Effector CD8-positive, alpha-beta T cell (primary cell): ENCODE data around the gene HMG20B.
A peak's percentile ranks its signal among the peaks of the same experiment; 100 is the strongest.

ENCODE experiments used
- DNase-seq: peaks from one replicate; lab custom pipeline; 2025; lab: John Stamatoyannopoulos, UW

HMG20B gene

GRCh38 chr19:3537101-3537437 lies 35.7 kb upstream of the HMG20B start:
- DNase-seq, result no peak

GRCh38 chr19:3537438-3538240 lies 35.1 kb upstream of the HMG20B start:
- DNase-seq, result no peak

- DNase-seq, result no peak
These were observed 34.4 kb upstream of the HMG20B start for GRCh38 chr19:3538258-3538929.

- DNase-seq, result no peak
These were observed 33.6 kb upstream of the HMG20B start, which contains the start of gene TEKTIP1 for GRCh38 chr19:3538965-3539755. Gene TEKTIP1 (plus strand): TSS chr19:3539174. CDS start chr19:3539178, 4 bp downstream.

GRCh38 chr19:3539756-3540118 lies 33.0 kb upstream of the HMG20B start:
- no peak for DNase-seq

- DNase-seq, result no peak
These were observed 29.3 kb upstream of the HMG20B start for GRCh38 chr19:3543150-3544057.

GRCh38 chr19:3544058-3544376 lies 28.7 kb upstream of the HMG20B start:
- no peak for DNase-seq

GRCh38 chr19:3544742-3545668 lies 27.7 kb upstream of the HMG20B start:
- DNase-seq, result peak; percentile 74

- no peak for DNase-seq
These were observed 27.1 kb upstream of the HMG20B start for GRCh38 chr19:3545669-3546034.

- DNase-seq, result no peak
These were observed 26.6 kb upstream of the HMG20B start for GRCh38 chr19:3546119-3546518.

GRCh38 chr19:3547301-3547731 lies 25.4 kb upstream of the HMG20B start:
- peak; percentile 16 for DNase-seq

GRCh38 chr19:3547767-3548282 lies 24.9 kb upstream of the HMG20B start:
- DNase-seq, result no peak

- no peak for DNase-seq
These were observed 24.1 kb upstream of the HMG20B start for GRCh38 chr19:3548606-3549005.

- DNase-seq, result no peak
These were observed 22.9 kb upstream of the HMG20B start for GRCh38 chr19:3549816-3550215.

GRCh38 chr19:3550947-3551791 lies 21.6 kb upstream of the HMG20B start:
- no peak for DNase-seq

GRCh38 chr19:3551792-3552095 lies 21.0 kb upstream of the HMG20B start:
- DNase-seq, result no peak

GRCh38 chr19:3554254-3555083 lies 18.3 kb upstream of the HMG20B start:
- DNase-seq, result peak; percentile 20

GRCh38 chr19:3555653-3556422 lies 16.9 kb upstream of the HMG20B start:
- DNase-seq, result no peak
